HG02759 (cell line): ENCODE data around the gene CETN2.
"Not testable (repeated sequence)": the region's sequence is repeated elsewhere in the genome, so short reads cannot be mapped to it uniquely, and the experiment has no call there.

Experiments used
- ATAC-seq: cut with Tn5 transposase; IDR thresholded peaks from one replicate; pipeline ENCODE4 v1.9.1; 2021; ENCODE audit warnings: mild to moderate bottlenecking, moderate library complexity; ENCODE audit not compliant: unreplicated experiment

Gene CETN2

GRCh38 chrX:152830312-152831305, at the start of gene CETN2, which contains the start of gene NSDHL:
Gene CETN2, minus strand, starts transcription at chrX:152830757. Its CDS starts 47 bp downstream, at chrX:152830710.
Gene NSDHL, plus strand, starts transcription at chrX:152831063. Its CDS starts 15,262 bp downstream, at chrX:152846325.
- peak; percentile 99 for ATAC-seq

- no peak for ATAC-seq
Measured at GRCh38 chrX:152878976-152879755, 48.6 kb upstream of the CETN2 start.

GRCh38 chrX:152876931-152877840, 46.6 kb upstream of the CETN2 start:
- ATAC-seq = no peak

- no peak for ATAC-seq
Measured at GRCh38 chrX:152873361-152873760, 42.8 kb upstream of the CETN2 start.

GRCh38 chrX:152872522-152872921, 42.0 kb upstream of the CETN2 start:
- no peak for ATAC-seq

- ATAC-seq = no peak
Measured at GRCh38 chrX:152871260-152871659, 40.7 kb upstream of the CETN2 start.

GRCh38 chrX:152869972-152870371, 39.4 kb upstream of the CETN2 start:
- ATAC-seq = no peak

GRCh38 chrX:152866386-152866785, 35.8 kb upstream of the CETN2 start:
- no peak for ATAC-seq

GRCh38 chrX:152865232-152865920, 34.8 kb upstream of the CETN2 start:
- ATAC-seq = no peak

GRCh38 chrX:152861826-152862225, 31.3 kb upstream of the CETN2 start:
- no peak for ATAC-seq

GRCh38 chrX:152861116-152861515, 30.6 kb upstream of the CETN2 start:
- no peak for ATAC-seq

- ATAC-seq = no peak
Measured at GRCh38 chrX:152853986-152854385, 23.4 kb upstream of the CETN2 start.

- no peak for ATAC-seq
Measured at GRCh38 chrX:152850465-152850864, 19.9 kb upstream of the CETN2 start.

GRCh38 chrX:152847281-152847680, 16.7 kb upstream of the CETN2 start:
- no peak for ATAC-seq

- ATAC-seq = no peak
Measured at GRCh38 chrX:152845618-152846240, 15.2 kb upstream of the CETN2 start.

- ATAC-seq = no peak
Measured at GRCh38 chrX:152844256-152844655, 13.7 kb upstream of the CETN2 start.

- ATAC-seq = no peak
Measured at GRCh38 chrX:152843852-152844251, 13.3 kb upstream of the CETN2 start.

GRCh38 chrX:152842772-152843338, 12.3 kb upstream of the CETN2 start:
- no peak for ATAC-seq

- ATAC-seq = not testable (repeated sequence)
Measured at GRCh38 chrX:152835470-152835869, 4.9 kb upstream of the CETN2 start.
